Esophagus (tissue), 2 donors: ENCODE results near the gene SRGAP2C. TPM values are rescaled to one million over a fixed set of nuclear protein-coding genes. Genes with fewer than 3 reads are reported as not detected.
"Not testable (repeated sequence)": the region's sequence is repeated elsewhere in the genome, so short reads cannot be mapped to it uniquely, and the experiment has no call there.

Experiments used
- H3K27ac ChIP-seq, 2 donors: one replicate each; pipeline ENCODE4 v1.5.1; 2013; ENCODE audit warnings: low read depth in 2 of 2, mild to moderate bottlenecking in 2 of 2, inconsistent platforms in 1 of 2, low read length in 1 of 2, moderate library complexity in 1 of 2
- H3K27me3 ChIP-seq, 2 donors: one replicate each; pipeline ENCODE4 v1.6.1; 2013; ENCODE audit warnings: low read length in 2 of 2, control low read depth in 1 of 2, mild to moderate bottlenecking in 1 of 2; ENCODE audit not compliant: insufficient read depth in 2 of 2, control insufficient read depth in 1 of 2
- H3K36me3 ChIP-seq, 2 donors: one replicate each; pipeline ENCODE4 v1.6.1; 2013; ENCODE audit warnings: low read length in 1 of 2; ENCODE audit not compliant: control insufficient read depth in 2 of 2, insufficient read depth in 2 of 2
- H3K4me1 ChIP-seq, 2 donors: one replicate each; pipeline ENCODE4 v1.6.1; 2013; ENCODE audit warnings: low read length in 1 of 2; ENCODE audit not compliant: control insufficient read depth in 2 of 2, insufficient read depth in 2 of 2
- H3K4me3 ChIP-seq, 2 donors: one replicate each; pipeline ENCODE4 v1.5.1; 2013; ENCODE audit warnings: low read length in 2 of 2, mild to moderate bottlenecking in 2 of 2, low read depth in 1 of 2, moderate library complexity in 1 of 2
- H3K9me3 ChIP-seq, 2 donors: one replicate each; pipeline ENCODE4 v1.6.1; 2013; ENCODE audit warnings: mild to moderate bottlenecking in 2 of 2, low read depth in 1 of 2, low read length in 1 of 2, moderate library complexity in 1 of 2; ENCODE audit not compliant: control insufficient read depth in 2 of 2, insufficient read depth in 1 of 2
- WGBS, 2 donors: extraction: QIAGEN DNeasy Blood & Tissue Kit; methylation state at CpG; one replicate each; pipeline ENCODE4 v1.1.7; 2013; 5-methylcytosine and 5-hydroxymethylcytosine counted together
- polyA plus RNA-seq, 2 donors: library from polyadenylated mRNA; stranded (reverse); fragments of 200-250 nt; gene quantifications; one replicate each; pipeline ENCODE4 v1.2.3, GENCODE V29; 2013
- donor health status: healthy with polysubstance abuse.
- donor health status: Bipolar disorder and iron deficiency.

The SRGAP2C gene
- polyA plus RNA-seq, 2 donors, result 2.0 to 2.8 TPM

- H3K4me1 ChIP-seq, H3K27me3 ChIP-seq, H3K36me3 ChIP-seq, H3K9me3 ChIP-seq: not testable (repeated sequence)
- Histone ChIP-seq H3K27ac (peak overlapping the region in 1 of 2 donors; percentile 59), H3K4me3 (peak overlapping the region; percentile 26 to 40)
- WGBS, 2 donors, result no CpG with 5 or more reads among the region's 48 CpGs
Measured at GRCh38 chr1:121185140-121185708, 449 bp downstream of the SRGAP2C start.

GRCh38 chr1:121186191-121186590 is 1.4 kb downstream of the SRGAP2C start:
- WGBS, 2 donors, result 1% methylated on average over 4 of the region's 20 CpGs; no CpG with 5 or more reads in 1 of the 2 donors
- H3K4me1 ChIP-seq, H3K4me3 ChIP-seq, H3K36me3 ChIP-seq, H3K27ac ChIP-seq, H3K9me3 ChIP-seq, H3K27me3 ChIP-seq: not testable (repeated sequence)

GRCh38 chr1:121187914-121188313 is 3.1 kb downstream of the SRGAP2C start:
- not testable (repeated sequence) for H3K27ac ChIP-seq, H3K36me3 ChIP-seq, H3K27me3 ChIP-seq, H3K4me1 ChIP-seq, H3K9me3 ChIP-seq, H3K4me3 ChIP-seq
- WGBS, 2 donors, result 81 to 84% methylated on average over 4 of the region's 5 CpGs

- not testable (repeated sequence) for H3K36me3 ChIP-seq, H3K4me1 ChIP-seq, H3K27me3 ChIP-seq, H3K9me3 ChIP-seq, H3K27ac ChIP-seq, H3K4me3 ChIP-seq
- WGBS, 2 donors, result 92% methylated on average over 2 of the region's 2 CpGs
Measured at GRCh38 chr1:121192512-121192911, 7.7 kb downstream of the SRGAP2C start.

GRCh38 chr1:121197095-121197882 is 12.5 kb downstream of the SRGAP2C start:
- H3K4me3 ChIP-seq, H3K27ac ChIP-seq, H3K36me3 ChIP-seq, H3K4me1 ChIP-seq, H3K27me3 ChIP-seq, H3K9me3 ChIP-seq: not testable (repeated sequence)
- 90 to 93% methylated on average over 2 to 3 of the region's 7 CpGs for WGBS, 2 donors

GRCh38 chr1:121199763-121200162 is 15.0 kb downstream of the SRGAP2C start:
- not testable (repeated sequence) for H3K4me3 ChIP-seq, H3K27me3 ChIP-seq, H3K4me1 ChIP-seq, H3K27ac ChIP-seq, H3K36me3 ChIP-seq, H3K9me3 ChIP-seq
- WGBS, 2 donors, result 86 to 93% methylated on average over 1 of the region's 3 CpGs

GRCh38 chr1:121200232-121200631 is 15.5 kb downstream of the SRGAP2C start:
- H3K27ac ChIP-seq, H3K4me3 ChIP-seq, H3K27me3 ChIP-seq, H3K36me3 ChIP-seq, H3K9me3 ChIP-seq, H3K4me1 ChIP-seq: not testable (repeated sequence)
- no CpG with 5 or more reads among the region's 1 CpG for WGBS, 2 donors

GRCh38 chr1:121200985-121201981 is 16.5 kb downstream of the SRGAP2C start:
- H3K27me3 ChIP-seq, H3K4me1 ChIP-seq, H3K27ac ChIP-seq, H3K36me3 ChIP-seq, H3K9me3 ChIP-seq, H3K4me3 ChIP-seq: not testable (repeated sequence)
- WGBS, 2 donors, result 76 to 89% methylated on average over 9 of the region's 13 CpGs

GRCh38 chr1:121202986-121203385 is 18.2 kb downstream of the SRGAP2C start:
- H3K4me1 ChIP-seq, H3K9me3 ChIP-seq, H3K36me3 ChIP-seq, H3K27me3 ChIP-seq, H3K27ac ChIP-seq, H3K4me3 ChIP-seq: not testable (repeated sequence)
- 91 to 93% methylated on average over 2 to 3 of the region's 3 CpGs for WGBS, 2 donors
